SH-SY5Y (cell line): ENCODE results near the gene FOXR1.

Experiments used
- GATA2 ChIP-seq: IDR thresholded peaks from 2 replicates; pipeline ENCODE4 v1.6.1; 2011; ENCODE audit warnings: mild to moderate bottlenecking, low read depth, low read length
- GATA3 ChIP-seq: IDR thresholded peaks from 2 replicates; pipeline ENCODE4 v1.6.1; 2011; ENCODE audit warnings: low read depth, mild to moderate bottlenecking, low read length, moderate library complexity

Gene FOXR1, protein sequence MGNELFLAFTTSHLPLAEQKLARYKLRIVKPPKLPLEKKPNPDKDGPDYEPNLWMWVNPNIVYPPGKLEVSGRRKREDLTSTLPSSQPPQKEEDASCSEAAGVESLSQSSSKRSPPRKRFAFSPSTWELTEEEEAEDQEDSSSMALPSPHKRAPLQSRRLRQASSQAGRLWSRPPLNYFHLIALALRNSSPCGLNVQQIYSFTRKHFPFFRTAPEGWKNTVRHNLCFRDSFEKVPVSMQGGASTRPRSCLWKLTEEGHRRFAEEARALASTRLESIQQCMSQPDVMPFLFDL

DNA sequence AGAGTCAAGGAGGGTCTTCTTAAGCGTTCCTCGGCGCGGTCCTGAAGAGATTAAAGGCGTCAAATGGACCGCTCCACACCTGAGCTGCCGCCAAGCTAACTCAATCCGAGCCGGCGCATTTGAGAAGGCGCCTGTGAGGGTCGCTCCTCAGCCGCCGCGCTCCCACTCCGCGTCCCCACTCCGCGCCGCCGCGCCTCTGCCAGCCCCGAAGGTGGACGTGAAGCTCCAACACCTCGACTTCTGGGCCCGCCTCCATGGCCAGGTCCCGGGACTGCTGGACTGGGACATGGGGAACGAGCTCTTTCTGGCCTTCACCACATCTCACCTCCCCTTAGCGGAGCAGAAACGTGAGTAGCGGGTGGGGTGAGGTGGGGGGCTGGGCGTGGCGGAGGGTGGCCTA lies at the start of gene FOXR1:
Gene FOXR1, plus strand, starts transcription at position 116 of the 400 bp plus-strand sequence. Its CDS starts 171 bp downstream, at position 287.
- no peak for TF ChIP-seq GATA3
- TF ChIP-seq GATA2 = no peak

DNA sequence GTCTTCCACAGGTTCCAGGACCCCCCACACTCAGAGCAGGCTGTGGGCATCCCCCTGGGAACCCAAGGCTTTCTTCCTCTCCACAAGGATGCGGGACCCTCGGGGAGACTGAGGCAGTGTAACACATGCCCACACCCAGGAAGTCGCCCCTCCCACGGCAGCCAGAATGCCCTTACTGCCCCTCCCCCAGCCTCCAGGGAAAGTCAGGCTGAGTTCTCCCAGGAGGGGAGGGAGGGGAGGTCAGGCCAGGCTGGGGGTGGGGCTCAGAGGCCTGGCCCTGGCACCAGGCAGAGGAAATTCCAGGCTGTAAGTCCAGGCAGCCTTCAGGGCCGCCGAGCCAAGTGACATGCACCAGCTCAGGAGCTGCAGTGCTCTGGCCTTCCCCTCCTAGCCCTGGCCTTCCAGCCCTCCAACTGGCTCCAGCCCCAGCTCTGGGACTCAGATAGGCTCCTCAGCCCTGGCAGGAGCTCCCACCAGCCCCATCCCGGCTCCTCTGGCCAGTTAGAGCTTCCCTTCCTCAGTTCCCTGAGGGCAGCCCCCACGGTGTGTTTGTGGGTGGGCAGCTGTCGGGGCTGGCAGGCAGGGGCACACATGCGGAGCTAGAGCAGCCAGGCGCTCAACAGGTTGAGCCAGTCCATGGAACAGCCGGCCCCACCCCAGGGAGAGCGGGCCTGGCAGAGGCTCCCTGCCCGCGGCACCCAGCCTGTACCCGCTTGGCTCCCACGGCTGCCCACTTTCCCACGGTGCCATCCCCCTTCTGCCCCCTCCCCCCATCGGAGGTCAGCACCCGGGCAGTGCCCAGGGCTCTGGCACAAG lies 49.4 kb upstream of the FOXR1 start:
- no peak for TF ChIP-seq GATA3
- TF ChIP-seq GATA2 = no peak

DNA sequence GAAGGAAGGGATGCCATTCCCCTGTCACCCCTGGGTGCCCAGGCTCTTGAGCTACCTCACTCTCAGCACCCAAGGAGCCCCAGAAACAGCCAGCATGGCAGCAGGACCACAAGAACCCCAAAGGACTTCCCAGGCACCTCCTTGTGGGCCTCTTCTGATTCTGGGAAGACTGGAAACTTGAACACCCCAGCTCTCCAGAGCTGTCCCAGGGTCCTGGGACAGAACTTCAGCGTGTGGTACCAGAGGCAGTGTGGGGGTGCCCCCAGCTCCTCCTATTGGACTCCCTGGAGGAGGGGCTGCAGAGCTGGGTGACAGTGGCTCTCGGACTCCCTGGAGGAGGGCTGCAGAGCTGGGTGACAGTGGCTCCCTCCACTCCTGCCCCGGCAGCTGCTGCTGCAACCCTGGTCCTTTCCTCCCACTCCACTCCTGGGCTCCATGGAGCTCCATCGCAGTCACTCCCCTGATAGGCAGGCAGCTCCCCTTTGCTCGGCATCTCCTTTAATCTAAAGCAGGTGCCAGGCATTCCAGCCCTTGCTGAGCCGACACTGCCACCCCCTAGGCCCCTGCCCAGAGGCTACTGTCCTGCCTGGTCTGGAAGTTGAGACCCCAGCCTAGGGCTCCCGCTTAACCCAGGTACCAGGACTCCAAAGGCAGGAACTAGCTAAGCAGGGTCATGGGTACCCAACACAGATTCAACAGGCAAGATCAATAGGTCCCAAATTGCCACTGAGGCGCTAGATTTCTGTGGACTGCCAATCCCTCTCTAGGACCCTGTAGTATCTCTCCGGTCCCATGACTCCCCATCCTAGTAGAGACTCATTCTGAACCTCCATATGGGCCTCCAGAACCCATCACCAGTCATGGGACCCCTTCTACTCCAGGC lies 48.6 kb upstream of the FOXR1 start:
- TF ChIP-seq GATA3 (no peak), GATA2 (no peak)

GRCh38 chr11:118923721-118924587 lies 47.6 kb upstream of the FOXR1 start:
- TF ChIP-seq GATA2 (no peak), GATA3 (no peak)

GRCh38 chr11:118924591-118925585 lies 46.7 kb upstream of the FOXR1 start:
- TF ChIP-seq GATA2 = no peak
- no peak for TF ChIP-seq GATA3

- TF ChIP-seq GATA3 = no peak
- TF ChIP-seq GATA2 = no peak
Observed at GRCh38 chr11:118927554-118928100, 43.9 kb upstream of the FOXR1 start.

DNA sequence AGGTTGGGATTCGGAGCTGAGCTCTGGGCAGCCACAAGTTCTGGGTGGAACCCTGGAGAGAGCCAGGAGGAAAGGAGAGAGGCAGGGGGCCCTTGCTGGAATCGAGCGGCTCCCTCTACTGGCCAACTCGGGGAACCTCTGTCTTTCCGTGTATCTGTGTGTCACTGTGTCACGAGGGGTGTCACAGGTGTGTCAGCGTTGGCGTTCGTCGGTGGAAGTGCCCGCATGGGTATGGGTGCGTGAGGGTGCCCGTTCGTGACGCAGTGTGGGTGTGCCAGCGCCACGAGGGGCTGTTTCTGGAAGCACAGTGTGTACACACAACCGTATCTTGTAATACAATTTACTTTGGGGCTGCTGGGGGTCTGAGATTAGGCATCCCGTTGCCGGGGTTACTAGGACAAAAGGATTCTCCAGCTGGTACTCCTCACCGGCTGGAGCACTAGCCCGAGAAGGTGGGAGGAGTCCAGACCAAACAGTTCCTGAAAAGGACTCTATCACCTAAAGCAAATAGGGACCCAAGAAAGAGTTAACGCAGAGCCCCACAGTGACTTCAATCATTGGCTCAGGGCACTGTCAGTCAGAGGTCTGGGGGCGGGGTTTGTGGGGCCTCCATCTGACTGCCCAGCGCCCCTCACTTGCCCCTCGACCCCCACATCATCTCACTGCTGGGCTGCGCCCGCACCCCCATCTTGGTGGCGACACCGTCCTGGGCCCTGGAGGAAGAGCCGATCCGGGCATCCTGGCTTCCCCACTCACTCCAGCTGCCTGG lies 43.3 kb upstream of the FOXR1 start:
- TF ChIP-seq GATA2 (no peak), GATA3 (no peak)

DNA sequence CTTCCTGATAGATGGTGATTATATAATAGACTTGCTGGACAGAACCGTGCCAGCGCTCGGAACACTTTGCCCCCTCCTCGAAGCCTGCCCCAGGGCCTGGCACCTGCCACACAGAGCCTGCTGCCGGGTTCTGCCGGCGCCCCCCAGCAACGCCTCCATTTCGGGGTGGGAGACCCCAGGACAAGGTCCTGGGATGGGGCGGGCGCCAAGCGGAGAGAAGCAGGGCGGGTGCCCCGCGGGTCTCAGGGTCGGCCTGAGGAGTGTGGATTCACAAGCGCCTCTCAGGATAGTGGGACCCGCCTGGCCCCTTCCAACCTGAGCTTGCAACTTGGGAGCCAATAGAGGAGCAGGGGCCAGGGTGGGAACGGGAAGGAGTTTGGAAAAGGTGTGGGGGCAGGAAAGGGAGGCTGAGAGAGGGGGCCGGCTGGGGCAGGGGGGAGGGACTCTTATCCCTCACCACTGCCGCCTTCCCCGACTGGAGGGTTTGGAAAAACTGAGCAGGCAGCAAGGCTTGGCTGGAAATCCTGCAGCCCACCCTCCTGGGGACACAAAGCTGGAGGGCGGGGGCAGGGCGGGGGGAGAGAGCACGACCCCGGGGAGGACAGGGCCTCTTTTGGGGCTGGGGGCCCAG lies 42.6 kb upstream of the FOXR1 start:
- no peak for TF ChIP-seq GATA3

DNA sequence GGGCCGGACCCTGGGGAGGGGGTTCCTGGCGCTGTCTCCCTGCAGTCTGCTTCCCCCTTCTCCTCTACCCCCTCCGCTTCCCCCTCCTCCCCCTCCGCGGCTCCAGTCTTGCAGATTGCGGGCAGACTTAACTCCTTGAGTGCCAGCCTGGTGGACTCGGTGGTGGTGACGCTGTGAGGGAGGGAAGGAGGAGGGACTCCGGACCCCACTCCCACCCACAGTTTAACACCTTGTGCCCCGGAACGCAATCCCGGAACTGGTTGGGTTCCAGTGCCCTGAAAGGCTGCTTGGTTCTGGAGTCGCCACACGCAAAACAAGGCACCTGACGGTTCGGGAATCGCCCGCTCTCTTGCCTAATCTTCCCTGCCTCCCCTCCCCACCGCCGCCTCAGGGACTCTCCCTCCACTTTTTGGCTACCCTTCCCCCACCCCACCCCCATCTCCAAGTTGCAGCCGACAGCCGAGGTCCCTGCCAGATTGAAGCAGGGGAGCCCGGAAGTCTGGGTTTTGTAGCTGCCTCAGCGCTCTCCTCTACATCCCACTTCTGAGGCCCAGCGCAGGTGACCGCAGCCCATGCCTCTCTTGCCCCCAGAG lies 42.0 kb upstream of the FOXR1 start:
- TF ChIP-seq GATA3 = no peak
- no peak for TF ChIP-seq GATA2

- TF ChIP-seq GATA3 (no peak), GATA2 (no peak)
Observed at GRCh38 chr11:118930094-118930712, 41.4 kb upstream of the FOXR1 start.

- no peak for TF ChIP-seq GATA2
- TF ChIP-seq GATA3 = no peak
Observed at GRCh38 chr11:118931571-118931970, 40.0 kb upstream of the FOXR1 start.
